Activated naive CD8-positive, alpha-beta T cell treated with anti-CD3 and anti-CD28 coated beads, Interleukin-2, amount 50 U/mL, for 24 hours (primary cell): ENCODE results near the gene CFAP107.
"Not testable (repeated sequence)": the region's sequence is repeated elsewhere in the genome, so short reads cannot be mapped to it uniquely, and the experiment has no call there.

ENCODE experiments used
- ATAC-seq: fragments of 150-1000 bp; cut with Tn5 transposase; one replicate; pipeline ENCODE4 v1.10.0; 2021
- DNase-seq: peaks from one replicate; pipeline ENCODE4 v3.0.0; 2021
- H3K27ac Mint-ChIP-seq: one replicate; pipeline ENCODE4 v1.8.0; 2021; ENCODE audit warnings: mild to moderate bottlenecking, mixed read lengths
- H3K27me3 Mint-ChIP-seq: one replicate; pipeline ENCODE4 v1.8.0; 2021; ENCODE audit warnings: mixed read lengths
- H3K36me3 Mint-ChIP-seq: one replicate; pipeline ENCODE4 v1.8.0; 2021; ENCODE audit warnings: low read depth, mixed read lengths
- H3K4me1 Mint-ChIP-seq: one replicate; pipeline ENCODE4 v1.8.0; 2021; ENCODE audit warnings: mixed read lengths
- H3K4me3 Mint-ChIP-seq: one replicate; pipeline ENCODE4 v1.8.0; 2021; ENCODE audit warnings: mild to moderate bottlenecking, moderate library complexity, mixed read lengths
- H3K9me3 Mint-ChIP-seq: one replicate; pipeline ENCODE4 v1.8.0; 2021; ENCODE audit warnings: mixed read lengths

CFAP107 gene

DNA sequence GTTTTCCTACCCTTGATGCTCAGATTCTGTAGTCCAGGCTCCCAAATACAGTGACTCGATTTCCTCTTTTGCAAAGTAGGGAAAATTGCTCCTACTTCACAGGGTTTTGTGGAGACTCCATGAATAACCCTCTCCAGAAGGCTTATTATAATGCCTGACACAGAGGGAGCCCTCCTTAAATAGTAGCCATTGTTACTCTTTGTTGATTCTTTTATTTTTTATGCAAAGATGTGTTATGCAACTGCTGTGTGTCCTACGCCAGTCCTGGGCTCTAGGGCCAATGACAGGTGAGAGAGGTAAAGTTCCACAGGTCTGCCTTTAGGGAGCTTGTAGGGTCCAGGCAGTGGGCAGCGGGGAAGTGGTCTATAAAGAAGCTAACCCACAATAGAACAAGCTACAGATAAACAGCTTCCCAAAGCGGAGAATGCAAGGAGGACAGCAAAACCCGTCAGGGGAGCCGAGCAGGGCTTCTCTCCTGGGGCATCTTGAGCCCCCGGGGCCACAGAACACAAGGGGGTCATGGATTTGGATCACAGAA is 28.6 kb upstream of the CFAP107 start:
- H3K4me3 Mint-ChIP-seq = no peak overlapping the region
- no peak overlapping the region for H3K27ac Mint-ChIP-seq
- H3K27me3 Mint-ChIP-seq = peaks cover 14% of the 10 kb centered on the region

GRCh38 chr1:12722626-12723025 is 23.4 kb upstream of the CFAP107 start:
- no peaks in the 10 kb centered on the region for H3K9me3 Mint-ChIP-seq
- no peaks in the 10 kb centered on the region for H3K36me3 Mint-ChIP-seq
- no peaks in the 10 kb centered on the region for H3K4me1 Mint-ChIP-seq
- H3K27ac Mint-ChIP-seq = no peak overlapping the region
- peaks cover 12% of the 10 kb centered on the region for H3K27me3 Mint-ChIP-seq
- ATAC-seq = no peak
- no peak for DNase-seq
- H3K4me3 Mint-ChIP-seq = no peak overlapping the region

More for the DNA sequence above, 28.6 kb upstream of the CFAP107 start:
- H3K4me1 Mint-ChIP-seq = no peaks in the 10 kb centered on the region
- no peaks in the 10 kb centered on the region for H3K9me3 Mint-ChIP-seq
- no peak for DNase-seq
- no peak for ATAC-seq
- no peaks in the 10 kb centered on the region for H3K36me3 Mint-ChIP-seq

DNA sequence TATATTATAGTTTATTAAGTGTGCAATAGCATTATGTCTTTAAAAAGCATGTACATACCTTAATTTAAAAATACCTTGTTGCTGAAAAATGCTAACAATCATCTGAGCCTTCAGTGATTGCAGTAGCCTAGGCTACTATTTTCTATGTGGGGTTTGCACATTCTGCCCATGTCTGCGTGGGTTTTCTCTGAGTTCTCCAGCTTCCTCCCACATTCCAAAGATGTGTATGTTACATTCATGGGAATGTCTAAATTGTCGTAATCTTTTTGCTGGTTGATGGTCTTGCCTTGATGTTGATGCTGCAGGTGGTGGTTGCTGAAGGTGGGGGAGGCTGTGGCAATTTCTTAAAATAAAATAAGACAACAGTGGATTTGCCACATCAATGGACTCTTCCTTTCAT is 17.6 kb upstream of the CFAP107 start:
- Mint-ChIP-seq H3K4me3 (no peak overlapping the region), H3K36me3 (no peaks in the 10 kb centered on the region), H3K9me3 (peaks cover 11% of the 10 kb centered on the region), H3K27ac (no peak overlapping the region), H3K27me3 (peaks cover 24% of the 10 kb centered on the region), H3K4me1 (no peaks in the 10 kb centered on the region)
- ATAC-seq (no peak), DNase-seq (no peak)

GRCh38 chr1:12730156-12730555 is 15.8 kb upstream of the CFAP107 start:
- no peak overlapping the region for H3K27ac Mint-ChIP-seq
- H3K36me3 Mint-ChIP-seq = no peaks in the 10 kb centered on the region
- peaks cover 11% of the 10 kb centered on the region for H3K9me3 Mint-ChIP-seq
- DNase-seq (no peak), ATAC-seq (no peak)
- peaks cover 29% of the 10 kb centered on the region for H3K27me3 Mint-ChIP-seq
- H3K4me3 Mint-ChIP-seq = no peak overlapping the region
- H3K4me1 Mint-ChIP-seq = no peaks in the 10 kb centered on the region

DNA sequence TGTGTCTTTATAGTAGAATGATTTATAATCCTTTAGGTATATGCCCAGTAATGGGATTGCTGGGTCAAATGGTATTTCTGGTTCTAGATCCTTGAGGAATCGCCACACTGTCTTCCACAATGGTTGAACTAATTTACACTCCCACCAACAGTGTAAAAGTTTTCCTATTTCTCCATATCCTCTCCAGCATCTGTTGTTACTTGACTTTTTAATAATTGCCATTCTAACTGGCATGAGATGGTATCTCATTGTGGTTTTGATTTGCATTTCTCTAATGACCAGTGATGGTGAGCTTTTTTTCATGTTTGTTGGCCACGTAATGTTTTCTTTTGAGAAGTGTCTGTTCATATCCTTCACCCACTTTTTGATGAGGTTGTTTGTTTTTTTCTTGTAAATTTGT is 14.9 kb upstream of the CFAP107 start:
- not testable (repeated sequence) for ATAC-seq, DNase-seq, H3K36me3 Mint-ChIP-seq, H3K4me3 Mint-ChIP-seq, H3K27ac Mint-ChIP-seq, H3K4me1 Mint-ChIP-seq
- H3K9me3 Mint-ChIP-seq = peaks cover 15% of the 10 kb centered on the region
- H3K27me3 Mint-ChIP-seq = peaks cover 32% of the 10 kb centered on the region

DNA sequence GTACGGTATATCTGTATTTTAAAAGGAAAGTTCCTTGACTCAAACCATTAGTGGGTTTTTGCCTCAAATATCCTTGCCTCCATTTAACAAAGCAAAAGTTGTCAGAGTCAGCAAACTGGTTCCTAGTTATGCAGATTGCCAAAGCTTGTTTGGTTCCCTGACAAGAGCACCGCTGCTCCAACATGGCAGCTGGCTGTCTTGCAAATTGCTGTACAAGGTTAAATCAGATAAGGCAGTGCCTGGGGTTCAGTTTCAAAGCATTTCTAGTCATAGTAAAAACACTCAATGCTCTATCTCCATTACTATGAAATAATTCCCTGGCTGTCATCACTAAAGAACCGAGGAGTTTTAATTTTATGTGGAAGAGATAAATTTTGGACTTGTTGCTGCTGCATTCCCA is 11.3 kb upstream of the CFAP107 start:
- Mint-ChIP-seq H3K27me3 (peaks cover 40% of the 10 kb centered on the region), H3K9me3 (peaks cover 18% of the 10 kb centered on the region), H3K36me3 (no peaks in the 10 kb centered on the region), H3K27ac (no peak overlapping the region), H3K4me1 (no peaks in the 10 kb centered on the region), H3K4me3 (no peak overlapping the region)
- no peak for DNase-seq
- no peak for ATAC-seq

DNA sequence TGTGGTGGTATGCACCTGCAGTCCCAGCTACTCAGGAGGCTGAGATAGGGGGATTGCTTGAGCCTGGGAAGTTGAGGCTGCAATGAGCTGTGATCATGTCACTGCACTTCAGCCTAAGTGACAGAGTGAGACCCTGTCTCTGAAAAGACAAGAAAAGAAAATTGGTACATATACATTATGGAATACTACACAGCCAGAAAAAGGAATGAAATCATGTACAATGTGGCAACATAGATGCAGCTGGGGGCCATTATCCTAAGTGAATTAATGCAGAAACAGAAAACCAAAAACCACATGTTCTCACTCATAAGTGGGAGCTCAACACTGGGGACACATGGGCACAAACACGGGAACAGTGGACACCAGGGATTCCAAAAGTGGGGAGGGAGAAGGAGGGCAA is 7.1 kb upstream of the CFAP107 start:
- DNase-seq (no peak), ATAC-seq (no peak)

DNA sequence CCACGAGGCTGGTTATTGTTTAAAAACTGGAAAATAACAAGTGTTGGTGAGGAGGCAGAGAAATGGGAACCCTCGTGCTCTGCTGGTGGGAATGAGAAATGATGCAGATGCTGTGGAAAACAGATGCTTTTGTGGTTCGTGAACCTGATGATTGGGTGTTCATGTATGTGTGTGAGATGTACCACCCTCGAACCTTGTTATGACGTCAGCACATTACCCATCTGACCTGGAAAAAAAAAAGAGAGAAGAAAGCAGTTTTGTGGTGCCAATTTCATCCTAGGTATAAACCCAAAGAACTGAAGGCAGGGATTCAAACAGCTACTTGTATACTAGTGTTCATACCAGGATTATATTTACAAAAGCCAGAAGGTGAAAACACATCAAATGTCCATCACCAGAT is 6.4 kb upstream of the CFAP107 start:
- Mint-ChIP-seq H3K27me3 (peaks cover 40% of the 10 kb centered on the region), H3K4me1 (no peaks in the 10 kb centered on the region), H3K9me3 (peaks cover 15% of the 10 kb centered on the region), H3K27ac (no peak overlapping the region), H3K4me3 (no peak overlapping the region), H3K36me3 (no peaks in the 10 kb centered on the region)
- DNase-seq (no peak), ATAC-seq (no peak)

More for the DNA sequence above, 7.1 kb upstream of the CFAP107 start:
- peaks cover 37% of the 10 kb centered on the region for H3K27me3 Mint-ChIP-seq
- no peak overlapping the region for H3K4me3 Mint-ChIP-seq
- peaks cover 15% of the 10 kb centered on the region for H3K9me3 Mint-ChIP-seq
- H3K36me3 Mint-ChIP-seq = no peaks in the 10 kb centered on the region
- H3K27ac Mint-ChIP-seq = no peak overlapping the region
- H3K4me1 Mint-ChIP-seq = no peaks in the 10 kb centered on the region

GRCh38 chr1:12741946-12742345 is 4.1 kb upstream of the CFAP107 start:
- no peak for DNase-seq
- peaks cover 2% of the 10 kb centered on the region for H3K9me3 Mint-ChIP-seq
- peaks cover 33% of the 10 kb centered on the region for H3K27me3 Mint-ChIP-seq

DNA sequence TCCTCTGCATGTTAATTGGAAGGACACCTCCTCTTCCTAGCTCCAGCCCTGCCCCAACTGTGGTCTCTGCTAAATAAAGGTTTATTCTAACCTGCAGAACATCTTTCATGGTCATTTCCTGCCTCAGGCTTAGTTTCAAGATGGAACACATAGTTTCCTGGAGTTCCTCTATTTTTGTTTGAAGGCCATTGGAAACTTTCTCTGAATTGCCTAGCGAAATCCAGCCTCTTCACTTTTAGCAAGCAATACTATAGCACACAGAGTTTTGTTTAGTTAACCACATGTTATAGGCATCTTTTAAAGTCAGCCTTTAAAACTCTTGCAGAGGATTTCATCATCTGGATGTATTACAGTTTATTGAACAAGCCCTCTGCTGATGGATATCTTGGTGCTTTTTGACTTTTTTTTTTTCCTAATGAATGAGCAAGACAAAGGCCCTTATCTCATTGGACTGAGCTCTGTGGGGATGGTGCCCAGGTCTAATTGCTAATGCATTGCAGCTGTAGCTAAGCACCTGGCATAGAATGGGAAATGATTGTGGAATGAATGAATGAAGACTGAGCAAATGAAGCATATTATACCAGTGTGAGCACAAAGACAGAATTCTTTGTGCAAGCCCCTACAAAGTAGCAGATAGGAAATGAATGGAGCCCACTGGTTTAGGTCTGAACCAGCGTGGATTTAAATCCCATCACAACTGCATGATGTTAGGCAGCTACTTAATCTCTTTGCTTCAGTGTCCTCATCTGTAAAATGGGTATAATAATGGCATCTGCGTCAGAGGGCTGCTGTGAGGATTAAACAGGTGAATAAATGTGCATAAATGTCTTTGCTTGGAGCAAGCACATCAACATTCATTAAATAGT is 641 bp upstream of the CFAP107 start:
- H3K4me3 Mint-ChIP-seq = no peak overlapping the region
- peaks cover 19% of the 10 kb centered on the region for H3K9me3 Mint-ChIP-seq
- no peak for DNase-seq
- no peaks in the 10 kb centered on the region for H3K36me3 Mint-ChIP-seq
- H3K27me3 Mint-ChIP-seq = peaks cover 33% of the 10 kb centered on the region
- H3K4me1 Mint-ChIP-seq = no peaks in the 10 kb centered on the region
- H3K27ac Mint-ChIP-seq = no peak overlapping the region
- ATAC-seq = no peak

More at GRCh38 chr1:12741946-12742345, 4.1 kb upstream of the CFAP107 start:
- no peak for ATAC-seq
- Mint-ChIP-seq H3K36me3 (no peaks in the 10 kb centered on the region), H3K27ac (no peak overlapping the region), H3K4me3 (no peak overlapping the region), H3K4me1 (no peaks in the 10 kb centered on the region)

DNA sequence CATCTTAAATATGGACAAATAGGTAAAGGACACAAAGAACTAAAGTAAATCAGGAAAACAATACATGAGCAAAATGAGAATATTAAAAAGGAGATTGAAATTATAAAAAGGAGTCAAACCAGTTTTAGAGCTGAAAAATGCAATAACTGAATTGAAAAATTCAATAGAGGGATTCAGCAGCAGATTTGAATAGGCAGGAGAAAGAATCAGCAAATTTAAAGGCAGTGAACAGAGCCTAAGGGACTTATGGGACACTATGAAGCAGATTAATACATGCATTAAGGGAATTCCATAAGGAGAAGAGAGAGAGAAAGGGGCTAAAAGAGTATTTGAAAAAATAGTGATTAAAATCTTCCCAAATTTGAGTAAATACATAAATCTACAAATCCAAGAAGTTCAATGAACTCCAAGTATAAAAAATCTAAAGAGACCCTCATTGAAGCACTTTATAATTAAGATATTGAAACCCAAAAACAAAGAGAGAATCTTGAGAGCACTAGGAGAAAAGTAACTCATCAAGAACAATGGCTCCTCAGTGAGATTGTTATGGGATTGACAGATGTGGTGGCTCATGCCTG is 2.9 kb downstream of the CFAP107 start:
- Mint-ChIP-seq H3K9me3 (peaks cover 19% of the 10 kb centered on the region), H3K27ac (no peak overlapping the region), H3K4me3 (no peak overlapping the region), H3K27me3 (peaks cover 35% of the 10 kb centered on the region), H3K4me1 (no peaks in the 10 kb centered on the region), H3K36me3 (no peaks in the 10 kb centered on the region)
- ATAC-seq (no peak), DNase-seq (no peak)

- DNase-seq (no peak), ATAC-seq (no peak)
- Mint-ChIP-seq H3K4me1 (no peaks in the 10 kb centered on the region), H3K27ac (no peak overlapping the region), H3K36me3 (no peaks in the 10 kb centered on the region), H3K9me3 (no peaks in the 10 kb centered on the region), H3K4me3 (no peak overlapping the region), H3K27me3 (peaks cover 22% of the 10 kb centered on the region)
These were observed 8.7 kb downstream of the CFAP107 start for GRCh38 chr1:12754738-12755137.

DNA sequence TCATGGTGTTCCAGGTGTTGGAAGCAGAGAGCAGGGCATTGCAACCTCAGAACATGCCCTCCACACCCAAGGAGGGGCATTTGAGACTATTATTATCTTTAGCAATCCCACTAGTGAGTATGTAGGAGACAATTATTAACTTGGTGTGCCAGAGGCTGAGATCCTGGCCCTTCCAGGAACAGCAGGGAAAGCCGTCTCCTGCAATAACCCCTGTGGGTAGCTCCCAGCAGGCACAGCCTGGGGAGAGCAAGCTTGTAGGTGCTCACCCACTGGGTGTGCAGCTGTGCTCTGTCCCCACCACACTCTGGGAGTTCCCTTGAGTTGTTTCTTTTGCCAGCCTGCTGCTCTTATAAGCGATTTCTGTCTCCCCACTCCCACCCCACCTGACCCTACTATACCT is 10.3 kb downstream of the CFAP107 start:
- no peak overlapping the region for H3K4me3 Mint-ChIP-seq
- H3K36me3 Mint-ChIP-seq = no peaks in the 10 kb centered on the region
- no peak for DNase-seq
- H3K27me3 Mint-ChIP-seq = peaks cover 16% of the 10 kb centered on the region
- H3K27ac Mint-ChIP-seq = no peak overlapping the region
- H3K9me3 Mint-ChIP-seq = no peaks in the 10 kb centered on the region
- no peak for ATAC-seq
- H3K4me1 Mint-ChIP-seq = no peaks in the 10 kb centered on the region

GRCh38 chr1:12756768-12757413 is 10.9 kb downstream of the CFAP107 start:
- Mint-ChIP-seq H3K36me3 (no peaks in the 10 kb centered on the region), H3K4me3 (no peak overlapping the region), H3K4me1 (no peaks in the 10 kb centered on the region), H3K9me3 (no peaks in the 10 kb centered on the region), H3K27ac (no peak overlapping the region), H3K27me3 (peaks cover 16% of the 10 kb centered on the region)
- ATAC-seq (no peak), DNase-seq (no peak)

- DNase-seq = no peak
- no peak for ATAC-seq
- peaks cover 15% of the 10 kb centered on the region for H3K27me3 Mint-ChIP-seq
- H3K4me1 Mint-ChIP-seq = no peaks in the 10 kb centered on the region
- no peak overlapping the region for H3K27ac Mint-ChIP-seq
- H3K4me3 Mint-ChIP-seq = no peak overlapping the region
- no peaks in the 10 kb centered on the region for H3K36me3 Mint-ChIP-seq
- H3K9me3 Mint-ChIP-seq = no peaks in the 10 kb centered on the region
These were observed 11.8 kb downstream of the CFAP107 start for GRCh38 chr1:12757836-12758235.
